Measurements from ENCODE around the gene R3HCC1L. TPM values are rescaled to one million over a fixed set of nuclear protein-coding genes. Genes with fewer than 3 reads are reported as not detected.

R3HCC1L gene
- total and polyA plus RNA-seq, 2 donors (not counting 1 experiment from before 2014, with no cell fraction given): 11.6 to 25.1 TPM

DNA sequence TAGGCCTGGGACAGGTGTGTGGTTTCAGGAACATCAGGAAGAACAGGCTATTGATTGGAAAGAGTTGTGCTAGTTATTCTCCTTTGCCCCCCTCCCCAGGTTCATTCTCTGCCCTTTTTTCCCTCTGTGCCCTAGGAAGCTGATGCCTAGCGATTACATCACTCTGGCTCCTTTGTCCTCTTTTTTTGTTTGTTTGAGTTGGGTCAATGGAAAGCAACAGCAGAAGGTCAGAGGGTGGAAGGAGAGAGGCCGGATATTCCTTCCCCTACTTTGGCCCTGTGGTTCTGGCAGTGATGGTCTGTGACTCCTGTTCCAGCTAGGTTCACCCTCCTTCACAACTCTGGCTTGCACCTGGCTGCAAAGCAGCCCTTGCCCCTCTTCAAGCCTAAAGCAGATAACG lies 114.7 kb downstream of the R3HCC1L start:
- Histone ChIP-seq H4K20me1 (ENCODE audit: control insufficient read depth, insufficient read depth, low read length, poor library complexity, severe bottlenecking) (no peaks in the 10 kb centered on the region), H2AFZ (ENCODE audit: insufficient read depth, low read depth, low read length, poor library complexity, severe bottlenecking) (no peak overlapping the region), H3K27ac (ENCODE audit: low read length in 2 of 2) (no peak overlapping the region), H3K27me3 (replicated peaks in 1 of 4; ENCODE audit: control extremely low read depth in 1 of 4, control insufficient read depth in 3 of 4, insufficient read depth in 4 of 4, low read length in 3 of 4) (no peaks in the 10 kb centered on the region), H3K36me3 (replicated peaks in 1 of 2; ENCODE audit: control extremely low read depth in 1 of 2, control insufficient read depth in 1 of 2, extremely low read depth in 1 of 2, insufficient read depth in 2 of 2, low read length in 1 of 2) (peaks cover 0 to 42% of the 10 kb centered on the region in 2 experiments), H3K9ac (ENCODE audit: low read length) (no peak overlapping the region), H3K4me2 (replicated peaks; ENCODE audit: low read depth, low read length, poor library complexity, severe bottlenecking) (no peak overlapping the region), H3K4me3 (ENCODE audit: control extremely low read depth in 1 of 5, extremely low read depth in 1 of 5, insufficient read depth in 1 of 5, low read depth in 2 of 5, low read length in 4 of 5) (no peak overlapping the region), H3K4me1 (ENCODE audit: control insufficient read depth in 2 of 2, insufficient read depth in 2 of 2, low read length in 2 of 2) (no peaks in the 10 kb centered on the region), H3K79me2 (ENCODE audit: control insufficient read depth, insufficient read depth, low read length) (no peaks in the 10 kb centered on the region), H3K9me3 (ENCODE audit: control extremely low read depth in 1 of 3, control insufficient read depth in 2 of 3, insufficient read depth in 1 of 3, low read length in 2 of 3) (no peaks in the 10 kb centered on the region)
- WGBS (ENCODE audit: insufficient coverage): 100% methylated on average over 2 of the region's 3 CpGs
- ChIA-PET CTCF (no interaction called here), POLR2A (no interaction called here)
- no peaks in the 10 kb centered on the region for H3K4me1 Mint-ChIP-seq
- H3K27ac Mint-ChIP-seq: no peak overlapping the region
- no peaks in the 10 kb centered on the region for H3K9me3 Mint-ChIP-seq (ENCODE audit: insufficient read depth)
- intact Hi-C loops (cut with micrococcal nuclease): no loop called here
- H3K4me3 Mint-ChIP-seq: no peak overlapping the region
- H3K27me3 Mint-ChIP-seq: no peaks in the 10 kb centered on the region
- TF ChIP-seq, protein P1, sequence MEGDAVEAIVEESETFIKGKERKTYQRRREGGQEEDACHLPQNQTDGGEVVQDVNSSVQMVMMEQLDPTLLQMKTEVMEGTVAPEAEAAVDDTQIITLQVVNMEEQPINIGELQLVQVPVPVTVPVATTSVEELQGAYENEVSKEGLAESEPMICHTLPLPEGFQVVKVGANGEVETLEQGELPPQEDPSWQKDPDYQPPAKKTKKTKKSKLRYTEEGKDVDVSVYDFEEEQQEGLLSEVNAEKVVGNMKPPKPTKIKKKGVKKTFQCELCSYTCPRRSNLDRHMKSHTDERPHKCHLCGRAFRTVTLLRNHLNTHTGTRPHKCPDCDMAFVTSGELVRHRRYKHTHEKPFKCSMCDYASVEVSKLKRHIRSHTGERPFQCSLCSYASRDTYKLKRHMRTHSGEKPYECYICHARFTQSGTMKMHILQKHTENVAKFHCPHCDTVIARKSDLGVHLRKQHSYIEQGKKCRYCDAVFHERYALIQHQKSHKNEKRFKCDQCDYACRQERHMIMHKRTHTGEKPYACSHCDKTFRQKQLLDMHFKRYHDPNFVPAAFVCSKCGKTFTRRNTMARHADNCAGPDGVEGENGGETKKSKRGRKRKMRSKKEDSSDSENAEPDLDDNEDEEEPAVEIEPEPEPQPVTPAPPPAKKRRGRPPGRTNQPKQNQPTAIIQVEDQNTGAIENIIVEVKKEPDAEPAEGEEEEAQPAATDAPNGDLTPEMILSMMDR (IDR thresholded peaks at IDR 0.05): no peak
- no peak for TF ChIP-seq EZH2 (IDR thresholded peaks at IDR 0.05; ENCODE audit: borderline replicate concordance, insufficient read depth, low read depth, low read length, poor library complexity, severe bottlenecking)
- no peak for DNase-seq
- no peak for ATAC-seq (ENCODE audit: low read depth)

DNA sequence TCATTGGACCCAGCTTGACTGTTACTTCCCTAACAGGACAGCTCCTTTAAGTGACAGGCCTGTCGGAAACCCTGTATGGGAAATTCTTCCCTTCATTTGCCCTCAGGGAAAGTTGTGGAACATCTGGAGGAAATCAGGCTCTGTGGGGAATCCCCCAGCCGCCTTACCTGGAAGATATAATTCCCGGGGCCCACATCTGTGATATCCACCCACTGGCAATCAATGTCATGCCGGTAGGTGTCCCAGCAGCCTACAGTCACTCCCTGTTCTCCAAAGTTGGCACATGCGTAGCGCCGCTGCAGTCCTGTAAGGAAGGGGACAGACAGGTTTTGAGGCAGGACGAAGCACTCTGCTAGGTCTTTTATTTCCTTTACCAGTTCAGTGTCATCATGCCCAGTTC lies 116.9 kb downstream of the R3HCC1L start:
- no peak overlapping the region for H3K4me3 Mint-ChIP-seq

More for the DNA sequence above, 116.9 kb downstream of the R3HCC1L start:
- WGBS (ENCODE audit: insufficient coverage): 100% methylated on average over 6 of the region's 8 CpGs
- Histone ChIP-seq H3K27me3 (replicated peaks in 1 of 4; ENCODE audit: control extremely low read depth in 1 of 4, control insufficient read depth in 3 of 4, insufficient read depth in 4 of 4, low read length in 3 of 4) (no peaks in the 10 kb centered on the region), H3K9me3 (ENCODE audit: control extremely low read depth in 1 of 3, control insufficient read depth in 2 of 3, insufficient read depth in 1 of 3, low read length in 2 of 3) (no peaks in the 10 kb centered on the region), H3K4me2 (replicated peaks; ENCODE audit: low read depth, low read length, poor library complexity, severe bottlenecking) (no peak overlapping the region), H3K4me3 (ENCODE audit: control extremely low read depth in 1 of 5, extremely low read depth in 1 of 5, insufficient read depth in 1 of 5, low read depth in 2 of 5, low read length in 4 of 5) (no peak overlapping the region), H3K4me1 (ENCODE audit: control insufficient read depth in 2 of 2, insufficient read depth in 2 of 2, low read length in 2 of 2) (no peaks in the 10 kb centered on the region), H3K9ac (ENCODE audit: low read length) (no peak overlapping the region), H4K20me1 (ENCODE audit: control insufficient read depth, insufficient read depth, low read length, poor library complexity, severe bottlenecking) (no peaks in the 10 kb centered on the region), H3K79me2 (ENCODE audit: control insufficient read depth, insufficient read depth, low read length) (no peaks in the 10 kb centered on the region), H3K27ac (ENCODE audit: low read length in 2 of 2) (no peak overlapping the region), H3K36me3 (replicated peaks in 1 of 2; ENCODE audit: control extremely low read depth in 1 of 2, control insufficient read depth in 1 of 2, extremely low read depth in 1 of 2, insufficient read depth in 2 of 2, low read length in 1 of 2) (peaks cover 0 to 26% of the 10 kb centered on the region in 2 experiments), H2AFZ (ENCODE audit: insufficient read depth, low read depth, low read length, poor library complexity, severe bottlenecking) (no peak overlapping the region)
- CTCF ChIA-PET: interaction anchor here (0.6 kb wide), 1 partner anchor 995 kb away, joined by 3 read pairs; no protein-coding TSS in a partner anchor
- Mint-ChIP-seq H3K27me3 (no peaks in the 10 kb centered on the region), H3K4me1 (no peaks in the 10 kb centered on the region), H3K27ac (no peak overlapping the region), H3K9me3 (ENCODE audit: insufficient read depth) (no peaks in the 10 kb centered on the region)
- ATAC-seq (ENCODE audit: low read depth): no peak
- intact Hi-C loops (cut with micrococcal nuclease): no loop called here
- TF ChIP-seq, protein P1 (IDR thresholded peaks at IDR 0.05): no peak
- TF ChIP-seq EZH2 (IDR thresholded peaks at IDR 0.05; ENCODE audit: borderline replicate concordance, insufficient read depth, low read depth, low read length, poor library complexity, severe bottlenecking): no peak
- no peak for DNase-seq
- POLR2A ChIA-PET: no interaction called here
